CD4-positive, alpha-beta T cell treated with Interleukin-4 for 1 hour (primary cell): Measurements from ENCODE around the gene ABCB6.
A peak's percentile ranks its signal among the peaks of the same experiment; 100 is the strongest.
"Not testable (repeated sequence)": the region's sequence is repeated elsewhere in the genome, so short reads cannot be mapped to it uniquely, and the experiment has no call there.

Source experiments
- DNase-seq, 2 donors: peaks; one replicate each; pipeline ENCODE4 v3.0.0-alpha.2; 2020 to 2022

The ABCB6 gene

DNA sequence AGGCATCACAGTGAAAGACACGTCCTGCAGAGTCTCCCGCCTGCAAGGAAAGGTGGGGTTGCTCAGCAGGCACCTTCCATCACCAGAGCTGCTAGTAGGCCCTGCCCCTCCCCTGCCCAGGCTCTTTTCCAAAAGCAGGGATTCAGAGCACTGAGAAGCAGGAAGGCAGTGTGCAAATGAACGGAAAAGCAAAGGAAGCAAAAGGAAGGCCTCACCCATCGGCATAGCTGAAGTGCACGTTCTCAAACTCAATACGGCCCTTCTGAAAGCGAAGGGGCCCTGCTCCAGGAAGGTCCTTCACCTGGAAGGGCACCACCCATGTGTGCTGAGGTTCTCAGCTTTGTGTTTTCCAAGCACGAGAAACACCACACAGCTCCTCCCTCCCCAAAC is 5.7 kb downstream of the ABCB6 start:
- no peak for DNase-seq

DNA sequence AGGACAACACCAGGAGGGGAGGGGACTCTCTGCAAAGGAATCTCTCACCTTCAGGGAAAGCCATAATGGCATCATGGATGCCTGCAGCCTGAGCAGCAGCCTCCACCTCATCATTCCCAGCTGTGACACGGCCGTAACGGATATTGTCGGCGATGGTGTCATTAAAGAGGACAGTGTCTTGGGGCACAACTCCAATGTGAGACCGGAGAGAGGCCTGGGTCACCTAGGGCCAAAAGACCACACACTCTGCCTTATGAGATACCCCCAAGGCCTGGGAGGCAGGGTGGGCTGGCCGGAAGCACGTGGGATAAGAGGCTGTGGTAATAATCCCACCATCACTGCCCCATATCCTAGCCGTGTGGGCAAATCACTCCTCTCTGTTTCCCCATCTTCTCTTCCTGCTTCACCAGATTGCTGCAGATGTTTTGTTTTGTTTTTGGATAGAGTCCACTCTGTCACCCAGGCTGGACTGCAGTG is 7.8 kb downstream of the ABCB6 start:
- DNase-seq, result no peak

GRCh38 chr2:219210196-219210885 is 8.4 kb downstream of the ABCB6 start:
- DNase-seq, result no peak

DNA sequence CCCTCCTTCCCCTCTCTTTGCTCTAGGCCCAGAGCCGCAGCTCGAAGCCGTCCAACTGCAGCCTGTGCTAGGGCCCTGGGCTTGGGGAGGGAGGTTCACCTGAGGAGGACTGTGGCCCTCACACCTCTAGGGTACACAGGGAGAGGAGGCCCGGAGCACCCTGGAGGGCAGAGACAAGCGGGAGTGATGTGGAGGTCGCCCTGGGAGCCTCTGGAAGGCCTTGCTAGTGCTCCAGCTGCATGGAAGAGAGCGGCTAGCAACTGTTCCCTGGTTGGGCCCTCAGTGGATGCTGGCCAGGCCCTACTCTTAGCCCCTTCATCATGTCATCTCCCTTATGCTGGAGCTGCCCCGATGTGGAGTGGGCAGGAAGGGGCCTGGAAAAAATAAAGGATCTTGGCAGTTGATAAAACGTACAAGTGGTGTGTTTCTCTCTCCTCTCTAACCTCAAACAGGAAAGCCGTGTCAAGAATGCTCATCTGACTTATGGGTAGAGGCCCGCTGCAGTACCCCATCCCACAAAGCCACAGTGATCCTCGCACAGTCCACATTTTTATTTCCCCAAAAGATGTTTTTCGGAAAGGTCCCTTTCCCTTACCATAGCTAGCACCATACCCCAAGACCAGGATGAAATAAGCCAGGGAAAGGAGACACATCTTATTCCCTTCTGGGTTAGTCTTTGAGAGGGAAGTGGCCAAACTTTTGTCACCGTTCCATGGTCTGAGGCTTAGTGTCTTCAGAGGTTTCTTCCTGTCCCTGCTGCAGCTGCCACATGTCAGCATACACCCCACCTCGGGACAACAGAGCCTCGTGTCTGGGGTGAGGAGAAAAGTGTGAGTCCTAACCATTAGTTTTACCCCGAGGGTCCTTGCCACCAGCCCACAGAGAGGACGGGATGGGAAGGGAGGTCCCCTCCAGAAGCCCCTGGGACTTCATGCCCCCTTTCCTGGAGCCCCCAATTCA is 9.2 kb downstream of the ABCB6 start:
- no peak for DNase-seq

DNA sequence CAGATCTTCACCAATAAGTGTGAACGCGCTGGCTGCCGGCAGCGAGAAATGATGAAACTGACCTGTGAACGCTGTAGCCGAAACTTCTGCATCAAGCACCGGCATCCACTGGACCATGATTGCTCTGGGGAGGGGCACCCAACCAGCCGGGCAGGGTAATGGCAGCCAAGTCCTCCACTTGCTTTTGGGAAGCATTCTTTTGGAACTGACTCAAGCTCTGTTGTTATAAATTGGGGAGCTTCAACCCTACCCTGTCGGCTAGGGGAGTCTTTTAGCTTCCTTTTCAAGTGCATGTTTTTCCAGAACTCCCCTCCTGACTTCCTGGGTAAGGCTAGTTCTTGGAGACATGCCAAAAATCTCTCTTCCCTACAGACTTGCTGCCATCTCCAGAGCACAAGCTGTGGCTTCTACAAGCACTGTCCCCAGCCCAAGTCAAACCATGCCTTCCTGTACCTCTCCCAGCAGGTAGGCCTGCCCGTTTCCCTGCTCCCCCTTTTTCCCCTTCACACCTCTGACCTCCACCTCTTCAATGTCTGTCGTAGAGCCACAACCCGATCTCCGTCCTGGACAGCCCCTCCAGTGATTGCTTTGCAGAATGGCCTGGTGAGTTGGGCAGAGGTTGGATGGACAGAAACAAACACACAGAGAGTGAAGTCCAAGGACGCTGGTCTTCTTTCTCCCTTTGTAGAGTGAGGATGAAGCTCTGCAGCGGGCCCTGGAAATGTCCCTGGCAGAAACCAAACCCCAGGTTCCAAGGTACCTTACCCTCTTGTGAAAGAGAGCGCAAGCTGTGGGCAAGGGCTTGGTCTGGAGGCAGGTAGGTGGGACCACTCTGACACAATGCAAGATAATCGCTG is 10.6 kb downstream of the ABCB6 start:
- DNase-seq, result no peak

GRCh38 chr2:219207134-219207883 is 11.4 kb downstream of the ABCB6 start:
- no peak for DNase-seq

DNA sequence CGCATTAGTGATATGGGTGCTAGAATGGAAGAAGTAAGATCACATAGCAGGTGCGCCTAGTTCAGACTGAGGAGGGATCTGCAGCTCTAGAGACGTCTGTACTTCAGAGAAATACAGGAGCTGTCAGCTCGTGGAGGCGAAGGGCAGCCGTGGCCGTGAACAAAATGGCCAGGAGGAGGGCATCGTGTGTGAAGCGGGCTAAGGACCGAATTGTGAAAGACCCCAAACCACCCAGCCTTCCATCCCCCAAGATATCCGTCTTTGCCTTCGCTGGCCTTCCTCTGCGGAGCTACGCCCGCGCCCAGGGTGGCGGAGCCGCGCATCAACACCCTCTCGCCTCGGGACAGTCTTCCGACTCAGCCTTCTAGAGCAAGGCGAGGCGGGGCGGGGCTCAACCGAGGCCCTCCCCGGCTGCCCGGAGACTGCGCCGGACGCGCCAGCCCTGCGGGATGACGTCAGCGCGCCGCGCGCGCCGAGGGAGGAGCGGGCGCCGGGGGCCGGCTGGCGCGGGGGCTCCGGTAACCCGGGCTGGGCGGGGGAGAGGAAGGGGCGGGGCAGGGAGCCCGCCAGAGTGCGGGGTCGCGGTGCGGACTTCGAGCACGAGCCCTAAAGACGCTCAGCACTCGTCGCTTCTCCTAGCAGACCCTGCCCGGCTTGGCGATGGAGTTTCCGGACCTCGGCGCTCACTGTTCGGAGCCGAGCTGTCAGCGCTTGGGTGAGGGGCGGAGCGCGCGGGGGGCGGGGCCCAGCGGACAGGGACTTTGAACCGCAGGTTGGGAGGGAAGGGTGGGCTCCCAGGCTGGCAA is 12.2 kb downstream of the ABCB6 start, which contains the start of gene ZFAND2B:
TSS of gene ZFAND2B (plus strand) at position 455 of the 806 bp plus-strand sequence. CDS start at position 661, 206 bp downstream.
- peak; percentile 94 to 95 for DNase-seq

GRCh38 chr2:219205981-219206327 is 12.8 kb downstream of the ABCB6 start:
- no peak for DNase-seq

- DNase-seq, result no peak
Measured at GRCh38 chr2:219205165-219205538, 13.6 kb downstream of the ABCB6 start.

- no peak for DNase-seq
Measured at GRCh38 chr2:219204425-219205164, 14.2 kb downstream of the ABCB6 start.

GRCh38 chr2:219201331-219201730 is 17.4 kb downstream of the ABCB6 start:
- not testable (repeated sequence) for DNase-seq

DNA sequence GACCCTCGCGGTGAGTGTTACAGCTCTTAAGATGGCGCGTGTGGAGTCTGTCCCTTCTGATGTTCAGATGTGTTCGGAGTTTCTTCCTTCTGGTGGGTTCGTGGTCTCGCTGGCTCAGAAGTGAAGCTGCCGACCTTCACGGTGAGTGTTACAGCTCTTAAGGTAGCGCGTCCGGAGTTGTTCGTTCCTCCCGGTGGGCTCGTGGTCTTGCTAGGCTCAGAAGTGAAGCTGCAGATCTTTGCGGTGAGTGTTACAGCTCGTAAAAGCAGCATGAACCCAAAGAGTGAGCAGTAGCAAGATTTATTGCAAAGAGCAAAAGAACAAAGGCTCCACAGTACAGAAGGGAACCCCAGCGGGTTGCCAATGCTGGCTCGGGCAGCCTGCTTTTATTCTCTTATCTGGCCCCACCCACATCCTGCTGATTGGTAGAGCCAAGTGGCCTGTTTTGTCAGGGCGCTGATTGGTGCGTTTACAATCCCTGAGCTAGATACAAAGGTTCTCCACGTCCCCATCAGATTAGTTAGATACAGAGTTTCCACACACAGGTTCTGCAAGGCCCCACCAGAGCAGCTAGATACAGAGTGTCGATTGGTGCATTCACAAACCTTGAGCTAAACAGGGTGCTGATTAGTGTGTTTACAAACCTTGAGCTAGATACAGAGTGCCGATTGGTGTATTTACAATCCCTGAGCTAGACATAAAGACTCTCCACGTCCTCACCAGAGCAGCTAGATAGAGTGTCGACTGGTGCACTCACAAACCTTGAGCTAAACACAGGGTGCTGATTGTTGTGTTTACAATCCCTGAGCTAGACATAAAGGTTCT is 18.0 kb downstream of the ABCB6 start:
- DNase-seq, result peak; percentile 35 to 60

DNA sequence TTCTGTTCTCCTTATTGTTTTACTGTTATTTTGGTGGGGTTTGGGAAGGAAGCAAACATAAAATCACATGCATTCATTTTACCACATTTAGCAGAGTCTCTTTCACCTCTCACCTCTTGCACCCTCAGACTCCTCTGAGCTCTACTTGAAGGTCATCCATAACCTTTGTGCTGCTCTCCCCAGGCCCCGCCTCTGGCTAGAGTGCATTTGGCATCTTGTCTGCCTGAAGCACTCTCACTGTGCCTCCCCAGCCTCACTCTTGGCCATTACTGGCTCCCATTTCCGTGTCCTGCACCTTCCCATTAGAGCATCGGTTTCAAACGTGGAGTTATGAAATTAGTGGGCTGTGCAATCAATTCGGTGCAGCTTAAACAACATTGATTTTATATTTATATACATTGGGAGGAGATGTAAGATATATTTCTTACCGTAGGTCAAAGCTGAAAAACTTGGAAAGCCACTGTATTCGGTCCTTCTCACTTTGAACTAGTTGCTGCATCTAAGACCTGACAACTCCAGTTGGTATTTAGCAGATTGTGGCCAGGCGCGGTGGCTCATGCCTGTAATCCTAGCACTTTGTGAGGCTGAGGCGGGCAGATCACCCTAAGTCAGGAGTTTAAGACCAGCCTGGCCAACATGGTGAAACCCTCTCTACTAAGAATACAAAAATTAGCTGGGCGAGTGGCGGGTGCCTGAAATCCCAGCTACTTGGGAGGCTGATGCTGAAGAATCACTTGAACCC is 19.1 kb downstream of the ABCB6 start:
- DNase-seq, result no peak

DNA sequence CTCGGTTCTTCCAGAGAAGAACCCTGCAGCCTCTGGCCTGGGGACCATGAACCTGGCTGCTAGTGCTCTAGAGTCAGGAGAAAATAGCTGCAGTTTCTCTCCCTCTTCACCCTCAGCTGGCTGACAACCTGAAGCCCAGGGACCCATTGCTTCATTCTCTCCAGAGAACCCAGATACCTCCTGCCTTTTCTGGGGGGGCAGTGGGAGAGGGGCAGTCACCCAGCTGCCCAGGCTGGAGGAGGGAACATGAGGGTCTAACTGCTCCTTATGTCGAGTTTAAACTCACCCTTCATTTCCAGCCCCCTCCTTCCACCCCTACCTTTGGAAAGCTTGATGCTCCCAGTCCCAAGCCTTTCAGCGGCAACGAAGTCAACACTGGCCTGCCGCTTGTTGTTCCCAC is 19.8 kb downstream of the ABCB6 start:
- no peak for DNase-seq

GRCh38 chr2:219197388-219197787 is 21.4 kb downstream of the ABCB6 start:
- DNase-seq, result no peak

DNA sequence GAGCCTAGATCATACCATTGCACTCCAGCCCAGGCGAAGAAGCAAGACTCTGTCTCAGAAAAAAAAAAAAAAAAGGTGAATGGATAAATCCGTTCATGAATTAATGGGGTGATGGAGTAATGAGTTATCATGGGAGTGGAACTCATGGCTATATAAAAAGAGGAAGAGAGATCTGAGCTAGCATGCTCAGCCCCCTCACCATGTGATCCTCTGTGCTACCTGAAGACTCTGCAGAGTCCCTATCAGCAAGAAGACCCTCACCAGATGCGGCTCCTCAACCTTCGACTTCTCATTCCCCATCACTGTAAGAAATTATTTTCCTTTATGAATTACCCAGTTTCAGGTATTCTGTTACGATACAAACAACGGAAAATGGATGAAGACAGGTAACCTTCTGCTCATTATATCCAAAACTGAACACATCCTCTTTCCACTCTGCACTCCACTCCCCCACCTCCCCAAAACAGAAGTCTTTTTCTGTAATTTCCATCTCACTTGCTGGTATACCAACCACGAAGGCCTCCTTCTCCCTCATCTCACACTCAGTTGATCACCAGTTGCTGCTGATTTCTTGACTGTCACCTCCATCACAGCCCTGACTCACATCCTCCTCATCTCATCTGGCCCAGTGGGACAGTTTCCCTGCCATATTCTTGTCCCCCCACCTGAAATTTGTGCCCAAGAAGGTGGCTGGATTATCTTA is 31.9 kb downstream of the ABCB6 start:
- no peak for DNase-seq

GRCh38 chr2:219184121-219184520 is 34.6 kb downstream of the ABCB6 start:
- no peak for DNase-seq

- DNase-seq, result no peak
Measured at GRCh38 chr2:219183151-219183772, 35.5 kb downstream of the ABCB6 start.
